Panc1 (cell line): Measurements from ENCODE around the gene MBNL2. TPM values are rescaled to one million over a fixed set of nuclear protein-coding genes. Genes with fewer than 3 reads are reported as not detected.
A peak's percentile ranks its signal among the peaks of the same experiment; 100 is the strongest.

Experiments
- ATAC-seq: fragments of 200-7000 bp; cut with Tn5 transposase; 2 replicates; pipeline ENCODE4 v1.9.1; 2020; ENCODE audit warnings: mild to moderate bottlenecking, moderate library complexity
- BruUV-seq: library from RNA; stranded (reverse); fragments of 400-500 nt; replicated peaks from 2 replicates; lab custom pipeline; 2021; lab: Mats Ljungman, UMichigan
- CTCF ChIA-PET: fragments of 300-600 bp; sonication (Branson Sonifier 250); formaldehyde crosslinking; loops from one replicate; lab custom pipeline; 2022; ENCODE audit warnings: antibody characterized with exemption; lab: Charles Lee
- POLR2A ChIA-PET: fragments of 300-600 bp; sonication (Branson Sonifier 250); formaldehyde crosslinking; loops from one replicate; lab custom pipeline; 2022; ENCODE audit warnings: antibody characterized with exemption; lab: Charles Lee
- DNase-seq: peaks from one replicate; pipeline ENCODE4 v3.0.0-alpha.2; 2010; ENCODE audit warnings: low read depth, low spot score
- H3K27ac ChIP-seq: 2 replicates; pipeline ENCODE4 v1.5.1; 2011; ENCODE audit warnings: mild to moderate bottlenecking, low read length, inconsistent platforms
- H3K27me3 ChIP-seq: fragments of 200-500 bp; sonication (Bioruptor generic); 2 replicates; pipeline ENCODE4 v1.6.0; 2014; ENCODE audit warnings: low read length, inconsistent platforms; ENCODE audit not compliant: control insufficient read depth, insufficient read depth
- H3K36me3 ChIP-seq: fragments of 200-500 bp; sonication (Bioruptor generic); 2 replicates; pipeline ENCODE4 v1.5.1; 2014; ENCODE audit warnings: inconsistent platforms, mild to moderate bottlenecking, low read length, moderate library complexity; ENCODE audit not compliant: control insufficient read depth, insufficient read depth
- H3K4me1 ChIP-seq: 2 replicates; pipeline ENCODE4 v1.5.1; 2011; ENCODE audit warnings: inconsistent platforms, mild to moderate bottlenecking, low read length, moderate library complexity; ENCODE audit not compliant: control insufficient read depth, insufficient read depth
- H3K4me3 ChIP-seq, 2 experiments: 2 replicates each; pipeline ENCODE4 v1.5.1; 2011 to 2012; ENCODE audit warnings: low read depth in 2 of 2, low read length in 2 of 2, mild to moderate bottlenecking in 2 of 2, inconsistent platforms in 1 of 2, moderate library complexity in 1 of 2
- H3K9me3 ChIP-seq: fragments of 200-500 bp; sonication (Bioruptor generic); 2 replicates; pipeline ENCODE4 v1.5.1; 2014; ENCODE audit warnings: low read depth, mild to moderate bottlenecking, inconsistent platforms, low read length, moderate library complexity; ENCODE audit not compliant: control insufficient read depth, insufficient read depth
- CTCF ChIP-seq: fragments of 450-650 bp; IDR thresholded peaks from 2 replicates; pipeline ENCODE4 v1.5.1; 2017; ENCODE audit warnings: mild to moderate bottlenecking
- POLR2AphosphoS5 ChIP-seq: IDR thresholded peaks from 2 replicates; pipeline ENCODE4 v1.6.1; 2012; ENCODE audit warnings: mild to moderate bottlenecking, low read depth, low read length, moderate library complexity
- REST ChIP-seq, 2 experiments: IDR thresholded peaks; 2 replicates each; pipeline ENCODE4 v1.6.1; 2011 to 2012; ENCODE audit warnings: low read depth in 2 of 2, control low read depth in 1 of 2, low read length in 1 of 2, mild to moderate bottlenecking in 1 of 2, moderate library complexity in 1 of 2; ENCODE audit not compliant: insufficient read depth in 1 of 2
- SIN3A ChIP-seq: IDR thresholded peaks from 2 replicates; pipeline ENCODE4 v1.6.1; 2012; ENCODE audit warnings: low read depth, mild to moderate bottlenecking, low read length, moderate library complexity, borderline replicate concordance; ENCODE audit not compliant: insufficient read depth
- TCF7L2 ChIP-seq: IDR thresholded peaks from 2 replicates; pipeline ENCODE4 v1.6.1; 2011; ENCODE audit warnings: mild to moderate bottlenecking, low read depth, low read length, inconsistent platforms
- in situ Hi-C: cut with HindIII; loops from 2 replicates; pipeline ENCODE4 v1.10.0; 2016; ENCODE audit warnings: low sequenced_read_pairs, low pct_unique_long_range_greater_than_20kb
- intact Hi-C: fragments of 100-400 bp; cut with micrococcal nuclease; formaldehyde crosslinking; loops from one replicate; pipeline ENCODE4 v1.10.0; 2022; ENCODE audit not compliant: unreplicated experiment
- total RNA-seq: library from RNA; stranded (reverse); gene quantifications from one replicate; pipeline ENCODE4 v1.2.1, GENCODE V29; 2021; ENCODE audit not compliant: unreplicated experiment

Gene MBNL2
- total RNA-seq, 1 experiment from 2014 or later: 103 TPM

GRCh38 chr13:97241761-97242160 lies 19.6 kb downstream of the MBNL2 start:
- H3K36me3 ChIP-seq: peaks cover 2% of the 10 kb centered on the region; the same call in 1 of the 2 replicates
- in situ Hi-C loops (no loop called here), intact Hi-C loops (no loop called here)
- H3K4me1 ChIP-seq: peaks cover 97% of the 10 kb centered on the region
- H3K9me3 ChIP-seq: no peaks in the 10 kb centered on the region
- CTCF ChIA-PET: no interaction called here
- no peak overlapping the region for H3K4me3 ChIP-seq
- no peaks in the 10 kb centered on the region for H3K27me3 ChIP-seq
- peak overlapping the region; percentile 100 for H3K27ac ChIP-seq
- TF ChIP-seq POLR2AphosphoS5 (no peak; the same call in 1 of the 2 replicates), REST (IDR thresholded peaks at IDR 0.05; ENCODE audit: insufficient read depth in 1 of 2, low read depth in 2 of 2, low read length in 1 of 2) (no peak), CTCF (no peak), SIN3A (no peak)
- POLR2A ChIA-PET: interaction anchor here (0.6 kb wide), 2 partner anchors 101 to 1275 kb away, joined by 3 to 6 read pairs; no protein-coding TSS in a partner anchor
- no TSS peak for BruUV-seq
- ATAC-seq: no peak
- no peak for DNase-seq

- H3K4me1 ChIP-seq: peaks cover 94% of the 10 kb centered on the region
- peak; percentile 74 for ATAC-seq
- TF ChIP-seq TCF7L2: no peak
- TF ChIP-seq SIN3A: no peak
- TF ChIP-seq POLR2AphosphoS5: no peak
- TF ChIP-seq REST (IDR thresholded peaks at IDR 0.05; ENCODE audit: insufficient read depth in 1 of 2, low read depth in 2 of 2, low read length in 1 of 2): no peak
Measured at GRCh38 chr13:97242755-97243497, 20.8 kb downstream of the MBNL2 start.

More at GRCh38 chr13:97242755-97243497, 20.8 kb downstream of the MBNL2 start:
- H3K27ac ChIP-seq: peak overlapping the region; percentile 100
- intact Hi-C loops: no loop called here
- peak overlapping the region in 1 of 2 experiments; percentile 23; a peak in 2 of 4 replicates for H3K4me3 ChIP-seq
- no peaks in the 10 kb centered on the region for H3K9me3 ChIP-seq
- no TSS peak for BruUV-seq
- POLR2A ChIA-PET: interaction anchor here (0.6 to 1.4 kb wide), 6 partner anchors 13 to 328 kb away, joined by 3 to 15 read pairs (median 4); no protein-coding TSS in a partner anchor
- DNase-seq: no peak
- H3K27me3 ChIP-seq: no peaks in the 10 kb centered on the region
- CTCF ChIA-PET: interaction anchor here (0.7 kb wide), 2 partner anchors 15 to 90 kb away, joined by 3 read pairs; no protein-coding TSS in a partner anchor
- H3K36me3 ChIP-seq: peaks cover 4% of the 10 kb centered on the region; the same call in 1 of the 2 replicates
- in situ Hi-C loops: no loop called here
